Measurements from ENCODE around the gene EML6.

The EML6 gene

GRCh38 chr2:54818226-54818625 lies 94.8 kb downstream of the EML6 start:
- no peak for DNase-seq (ENCODE audit: low spot score)
- H3K27ac ChIP-seq = no peak overlapping the region
- ChIA-PET CTCF (interaction anchor here (0.5 to 0.6 kb wide), 2 partner anchors 806 to 1083 kb away, joined by 3 read pairs; no protein-coding TSS in a partner anchor), POLR2A (ENCODE audit: low non-redundant PET) (no interaction called here)
- TF ChIP-seq CTCF (conservative IDR thresholded peaks at IDR 0.05; ENCODE audit: low read depth) = no peak

GRCh38 chr2:54820558-54820957 lies 97.1 kb downstream of the EML6 start:
- POLR2A ChIA-PET (ENCODE audit: low non-redundant PET) = no interaction called here
- H3K27ac ChIP-seq = no peak overlapping the region
- no peak for TF ChIP-seq CTCF (conservative IDR thresholded peaks at IDR 0.05; ENCODE audit: low read depth)
- CTCF ChIA-PET = no interaction called here
- no peak for DNase-seq (ENCODE audit: low spot score)

DNA sequence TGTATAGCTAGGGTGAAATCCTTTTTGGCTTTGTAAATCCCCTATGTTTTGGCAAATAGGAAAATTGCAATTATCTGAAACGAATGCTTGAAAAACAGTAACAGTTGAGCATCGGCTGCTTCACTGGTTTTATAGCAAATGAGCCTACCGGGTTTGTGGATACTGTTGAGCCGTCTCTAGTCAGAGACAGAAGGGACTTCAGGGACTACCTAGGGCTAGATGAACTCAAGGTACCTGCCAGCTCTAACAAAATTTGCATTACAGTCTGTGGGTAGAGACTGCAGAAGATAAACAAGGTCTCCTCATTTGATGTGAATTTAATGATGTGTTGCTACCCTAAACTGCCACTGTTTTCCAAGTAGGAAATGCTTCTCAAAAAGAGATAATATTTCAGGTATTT lies 101.1 kb downstream of the EML6 start:
- CTCF ChIA-PET = no interaction called here
- no peak for TF ChIP-seq CTCF (conservative IDR thresholded peaks at IDR 0.05; ENCODE audit: low read depth)
- no peak overlapping the region for H3K27ac ChIP-seq
- no peak for DNase-seq (ENCODE audit: low spot score)
- POLR2A ChIA-PET (ENCODE audit: low non-redundant PET) = no interaction called here

DNA sequence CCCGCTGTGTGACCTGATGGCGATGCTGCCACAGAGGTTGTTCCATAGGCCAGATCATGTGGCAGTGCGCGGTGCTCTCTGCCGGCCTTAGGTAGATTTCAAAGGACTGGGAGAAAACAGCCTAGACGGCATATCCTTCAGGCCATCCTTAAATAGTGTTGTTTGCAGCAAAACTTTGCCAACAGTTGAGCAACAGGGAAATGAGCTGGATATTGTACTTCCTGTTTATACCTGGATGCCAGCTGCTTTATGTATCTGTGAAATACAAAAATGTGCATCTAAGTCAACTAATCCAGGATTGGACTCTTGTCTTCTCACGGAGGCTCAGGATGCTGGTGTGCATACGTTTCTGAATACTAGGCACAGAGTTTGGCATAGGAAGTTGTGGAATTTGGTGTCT lies 107.1 kb downstream of the EML6 start:
- POLR2A ChIA-PET (ENCODE audit: low non-redundant PET) = no interaction called here
- no peak for DNase-seq (ENCODE audit: low spot score)
- CTCF ChIA-PET = no interaction called here
- no peak for TF ChIP-seq CTCF (conservative IDR thresholded peaks at IDR 0.05; ENCODE audit: low read depth)
- H3K27ac ChIP-seq = no peak overlapping the region

GRCh38 chr2:54831480-54831879 lies 108.0 kb downstream of the EML6 start:
- ChIA-PET CTCF (no interaction called here), POLR2A (ENCODE audit: low non-redundant PET) (no interaction called here)
- H3K27ac ChIP-seq = no peak overlapping the region
- no peak for DNase-seq (ENCODE audit: low spot score)
- no peak for TF ChIP-seq CTCF (conservative IDR thresholded peaks at IDR 0.05; ENCODE audit: low read depth)

GRCh38 chr2:54834721-54835120 lies 111.3 kb downstream of the EML6 start:
- TF ChIP-seq CTCF (conservative IDR thresholded peaks at IDR 0.05; ENCODE audit: low read depth) = no peak
- ChIA-PET CTCF (no interaction called here), POLR2A (ENCODE audit: low non-redundant PET) (no interaction called here)
- H3K27ac ChIP-seq = no peak overlapping the region
- DNase-seq (ENCODE audit: low spot score) = no peak

DNA sequence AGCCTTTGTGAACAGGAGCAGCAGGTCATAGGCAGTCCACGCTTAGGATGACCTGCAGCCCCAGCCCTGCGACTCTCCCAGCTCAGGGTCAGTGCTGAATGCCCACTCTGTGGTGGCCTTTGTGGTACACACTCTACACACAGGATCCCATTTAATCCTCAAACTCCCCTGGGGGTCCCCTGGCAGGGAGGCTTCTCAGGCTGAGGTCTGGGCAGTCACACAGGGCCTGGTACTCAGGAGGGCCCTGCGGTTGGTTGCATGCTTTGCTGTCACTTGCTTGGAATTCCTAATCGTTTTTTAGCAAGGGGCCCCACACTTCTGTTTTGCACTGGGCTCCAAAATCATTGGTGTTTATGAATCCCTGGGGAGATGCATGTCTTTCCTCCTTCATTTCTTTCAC lies 113.0 kb downstream of the EML6 start:
- POLR2A ChIA-PET (ENCODE audit: low non-redundant PET) = no interaction called here

More for the DNA sequence above, 113.0 kb downstream of the EML6 start:
- no peak for DNase-seq (ENCODE audit: low spot score)
- CTCF ChIA-PET = no interaction called here
- no peak overlapping the region for H3K27ac ChIP-seq
- TF ChIP-seq CTCF (conservative IDR thresholded peaks at IDR 0.05; ENCODE audit: low read depth) = no peak

Data from RWPE1 (cell line).